Measurements from ENCODE around the gene COX6A2. TPM values are rescaled to one million over a fixed set of nuclear protein-coding genes. Genes with fewer than 3 reads are reported as not detected.

COX6A2 gene
- total and polyA plus RNA-seq, 2 experiments from 2014 or later: not detected

DNA sequence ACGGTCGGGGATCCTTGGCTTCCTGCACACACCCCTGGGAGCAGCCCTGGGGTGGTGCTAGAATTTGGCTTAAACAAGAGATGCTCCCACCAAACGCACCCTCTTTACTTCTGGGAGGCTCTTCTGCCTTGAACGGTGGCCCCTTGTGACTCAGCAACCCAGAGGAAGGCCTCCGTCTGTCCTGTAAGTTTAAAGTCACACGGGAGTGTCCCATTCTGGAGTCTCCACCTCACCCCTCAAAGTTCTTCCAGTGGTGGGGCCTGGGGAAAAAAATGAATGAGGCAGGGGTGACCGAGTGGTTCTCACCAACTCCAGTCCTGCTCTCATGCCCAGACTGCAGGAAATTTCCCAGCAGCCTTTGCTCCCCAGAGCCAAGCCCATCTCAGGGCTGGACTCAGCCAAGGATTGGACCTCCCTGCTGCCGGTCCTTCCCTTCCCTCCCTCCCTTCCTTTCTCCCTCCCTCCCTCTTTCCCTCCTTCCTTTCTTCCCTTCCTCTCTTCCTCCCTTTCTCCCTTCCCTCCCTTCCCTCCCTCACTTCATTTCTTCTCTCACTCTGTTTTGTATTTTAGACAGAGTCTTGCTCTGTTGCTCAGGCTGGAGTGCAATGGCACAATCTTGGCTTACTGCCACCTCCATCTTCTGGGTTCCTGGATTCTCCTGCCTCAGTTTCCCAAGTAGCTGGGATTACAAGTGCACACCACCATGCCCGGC is 23.7 kb downstream of the COX6A2 start:
- H3K36me3 ChIP-seq (ENCODE audit: low read depth): no peaks in the 10 kb centered on the region
- 0 out of 2 replicates have a peak, but pooled peaks cover 5% of the 10 kb centered on the region for H3F3A ChIP-seq (ENCODE audit: insufficient read depth)
- peak overlapping the region; percentile 56; the same call in 1 of the 2 replicates for H2AFZ ChIP-seq
- H3K4me2 ChIP-seq (ENCODE audit: unreplicated experiment): peak overlapping the region; percentile 20
- H3K79me2 ChIP-seq (ENCODE audit: insufficient read depth): no peaks in the 10 kb centered on the region
- no peaks in the 10 kb centered on the region for H3K9me3 ChIP-seq (ENCODE audit: low read depth)
- H3K4me1 ChIP-seq (ENCODE audit: insufficient read depth): peaks cover 13% of the 10 kb centered on the region
- TF ChIP-seq EZH2phosphoT487 (IDR thresholded peaks at IDR 0.05; ENCODE audit: insufficient read depth, low read depth): no peak
- TF ChIP-seq EZH2 (IDR thresholded peaks at IDR 0.05; ENCODE audit: insufficient read depth, poor library complexity, severe bottlenecking): no peak
- H4K20me1 ChIP-seq (ENCODE audit: insufficient read depth): no peaks in the 10 kb centered on the region
- in situ Hi-C loops (cut with MboI): no loop called here
- DNase-seq: peak; percentile 15
- no peaks in the 10 kb centered on the region for H3K9me2 ChIP-seq (ENCODE audit: insufficient read depth)
- H3K9ac ChIP-seq: peak overlapping the region; percentile 18; the same call in 1 of the 2 replicates
- H3K27ac ChIP-seq: no peak overlapping the region
- H3K4me3 ChIP-seq: peak overlapping the region; percentile 50
- 62 to 68% methylated on average over 8 to 9 of the region's 9 CpGs for WGBS, 2 experiments (ENCODE audit: low coverage in 1 of 2, low lambda C conversion rate in 2 of 2, missing lambda C conversion rate in 2 of 2)
- no peaks in the 10 kb centered on the region for H3K27me3 ChIP-seq (replicated peaks; ENCODE audit: insufficient read depth)

DNA sequence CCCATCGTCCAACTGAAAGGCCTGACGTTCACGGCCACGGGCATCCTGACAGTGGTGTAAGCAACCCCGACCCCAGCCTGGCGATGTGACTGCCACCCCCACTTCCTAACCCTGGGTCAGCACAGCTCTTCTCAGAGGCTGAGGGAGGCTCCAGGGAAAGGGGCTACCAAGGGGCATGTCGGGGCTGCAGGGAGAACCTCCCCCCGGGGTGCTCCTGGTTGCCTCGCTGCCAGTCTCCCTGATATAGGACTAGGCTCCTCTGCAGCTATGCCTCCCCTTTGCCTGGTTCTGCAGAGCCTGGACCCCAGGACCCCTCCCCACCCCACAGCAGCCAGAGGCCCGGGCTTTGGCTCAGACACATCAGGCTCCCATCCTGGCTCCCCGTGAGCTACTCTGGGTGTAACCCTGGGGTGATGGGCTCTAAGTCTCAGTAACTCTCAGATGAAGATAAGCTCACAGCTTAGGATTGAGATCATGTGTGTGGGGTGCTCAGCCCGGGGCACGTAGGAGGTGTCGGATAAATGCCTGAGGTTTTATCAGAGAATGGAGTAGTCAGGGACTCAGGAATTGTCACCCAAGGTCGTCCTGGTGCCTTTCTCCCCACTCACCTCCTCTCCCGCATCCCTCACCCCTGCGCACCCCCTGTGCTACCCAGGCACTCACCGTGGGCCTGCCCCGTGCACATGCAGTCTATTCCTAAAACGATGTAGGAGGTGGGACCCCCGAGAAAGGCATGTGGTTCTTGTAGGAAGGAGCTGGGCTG is 24.4 kb downstream of the COX6A2 start:
- no peaks in the 10 kb centered on the region for H3K9me2 ChIP-seq (ENCODE audit: insufficient read depth)
- TF ChIP-seq EZH2phosphoT487 (IDR thresholded peaks at IDR 0.05; ENCODE audit: insufficient read depth, low read depth) (no peak), EZH2 (IDR thresholded peaks at IDR 0.05; ENCODE audit: insufficient read depth, poor library complexity, severe bottlenecking) (no peak)
- peak overlapping the region; percentile 18; the same call in 1 of the 2 replicates for H3K9ac ChIP-seq
- in situ Hi-C loops (cut with MboI): no loop called here
- peaks cover 10% of the 10 kb centered on the region for H3K4me1 ChIP-seq (ENCODE audit: insufficient read depth)
- H3K36me3 ChIP-seq (ENCODE audit: low read depth): no peaks in the 10 kb centered on the region
- WGBS, 2 experiments (ENCODE audit: low coverage in 1 of 2, low lambda C conversion rate in 2 of 2, missing lambda C conversion rate in 2 of 2): 75 to 81% methylated on average over 21 of the region's 21 CpGs
- H2AFZ ChIP-seq: peak overlapping the region; percentile 56; the same call in 1 of the 2 replicates
- H3K79me2 ChIP-seq (ENCODE audit: insufficient read depth): no peaks in the 10 kb centered on the region
- no peak overlapping the region for H3K27ac ChIP-seq
- peak overlapping the region; percentile 50 for H3K4me3 ChIP-seq
- DNase-seq: no peak
- H3K9me3 ChIP-seq (ENCODE audit: low read depth): no peaks in the 10 kb centered on the region
- peak overlapping the region; percentile 20 for H3K4me2 ChIP-seq (ENCODE audit: unreplicated experiment)
- 0 out of 2 replicates have a peak, but pooled peaks cover 5% of the 10 kb centered on the region for H3F3A ChIP-seq (ENCODE audit: insufficient read depth)
- H4K20me1 ChIP-seq (ENCODE audit: insufficient read depth): no peaks in the 10 kb centered on the region
- H3K27me3 ChIP-seq (replicated peaks; ENCODE audit: insufficient read depth): no peaks in the 10 kb centered on the region

GRCh38 chr16:31402687-31403086 is 25.5 kb downstream of the COX6A2 start:
- Histone ChIP-seq H3K27me3 (replicated peaks; ENCODE audit: insufficient read depth) (no peaks in the 10 kb centered on the region), H3K9me2 (ENCODE audit: insufficient read depth) (no peaks in the 10 kb centered on the region), H3K79me2 (ENCODE audit: insufficient read depth) (no peaks in the 10 kb centered on the region), H3K4me2 (ENCODE audit: unreplicated experiment) (peak overlapping the region; percentile 20), H3K36me3 (ENCODE audit: low read depth) (no peaks in the 10 kb centered on the region), H3F3A (ENCODE audit: insufficient read depth) (0 out of 2 replicates have a peak, but pooled peaks cover 5% of the 10 kb centered on the region), H3K9ac (no peak overlapping the region), H3K4me1 (ENCODE audit: insufficient read depth) (peaks cover 10% of the 10 kb centered on the region), H4K20me1 (ENCODE audit: insufficient read depth) (no peaks in the 10 kb centered on the region), H3K27ac (no peak overlapping the region), H3K4me3 (no peak overlapping the region), H3K9me3 (ENCODE audit: low read depth) (no peaks in the 10 kb centered on the region), H2AFZ (no peak overlapping the region)
- DNase-seq: peak; percentile 58
- in situ Hi-C loops (cut with MboI): no loop called here
- TF ChIP-seq EZH2 (IDR thresholded peaks at IDR 0.05; ENCODE audit: insufficient read depth, poor library complexity, severe bottlenecking): no peak
- no peak for TF ChIP-seq EZH2phosphoT487 (IDR thresholded peaks at IDR 0.05; ENCODE audit: insufficient read depth, low read depth)
- 21 to 24% methylated on average over 1 of the region's 1 CpG for WGBS, 2 experiments (ENCODE audit: low coverage in 1 of 2, low lambda C conversion rate in 2 of 2, missing lambda C conversion rate in 2 of 2)

GRCh38 chr16:31401436-31401835 is 26.7 kb downstream of the COX6A2 start:
- no peak for DNase-seq
- no peak for TF ChIP-seq EZH2phosphoT487 (IDR thresholded peaks at IDR 0.05; ENCODE audit: insufficient read depth, low read depth)
- no peak for TF ChIP-seq EZH2 (IDR thresholded peaks at IDR 0.05; ENCODE audit: insufficient read depth, poor library complexity, severe bottlenecking)
- H3K79me2 ChIP-seq (ENCODE audit: insufficient read depth): no peaks in the 10 kb centered on the region
- H3K27me3 ChIP-seq (replicated peaks; ENCODE audit: insufficient read depth): no peaks in the 10 kb centered on the region
- 0 out of 2 replicates have a peak, but pooled peaks cover 5% of the 10 kb centered on the region for H3F3A ChIP-seq (ENCODE audit: insufficient read depth)
- no peak overlapping the region for H3K27ac ChIP-seq
- H3K4me2 ChIP-seq (ENCODE audit: unreplicated experiment): no peak overlapping the region
- H2AFZ ChIP-seq: no peak overlapping the region
- in situ Hi-C loops (cut with MboI): no loop called here
- H3K9ac ChIP-seq: no peak overlapping the region
- H3K9me2 ChIP-seq (ENCODE audit: insufficient read depth): no peaks in the 10 kb centered on the region
- H3K36me3 ChIP-seq (ENCODE audit: low read depth): no peaks in the 10 kb centered on the region
- no peaks in the 10 kb centered on the region for H4K20me1 ChIP-seq (ENCODE audit: insufficient read depth)
- H3K4me1 ChIP-seq (ENCODE audit: insufficient read depth): peaks cover 10% of the 10 kb centered on the region
- 41 to 43% methylated on average over 11 of the region's 11 CpGs for WGBS, 2 experiments (ENCODE audit: low coverage in 1 of 2, low lambda C conversion rate in 2 of 2, missing lambda C conversion rate in 2 of 2)
- no peaks in the 10 kb centered on the region for H3K9me3 ChIP-seq (ENCODE audit: low read depth)
- H3K4me3 ChIP-seq: no peak overlapping the region

Data from GM23248 (cell line).